HG02678 (cell line): ENCODE results near the gene TAF1C.

Experiments
- ATAC-seq: cut with Tn5 transposase; IDR thresholded peaks from one replicate; pipeline ENCODE4 v1.9.1; 2021; ENCODE audit warnings: mild to moderate bottlenecking, moderate library complexity; ENCODE audit not compliant: unreplicated experiment

Gene TAF1C

GRCh38 chr16:84161801-84162200 is 25.1 kb downstream of the TAF1C start:
- no peak for ATAC-seq

GRCh38 chr16:84161037-84161436 is 25.8 kb downstream of the TAF1C start:
- ATAC-seq, result no peak

DNA sequence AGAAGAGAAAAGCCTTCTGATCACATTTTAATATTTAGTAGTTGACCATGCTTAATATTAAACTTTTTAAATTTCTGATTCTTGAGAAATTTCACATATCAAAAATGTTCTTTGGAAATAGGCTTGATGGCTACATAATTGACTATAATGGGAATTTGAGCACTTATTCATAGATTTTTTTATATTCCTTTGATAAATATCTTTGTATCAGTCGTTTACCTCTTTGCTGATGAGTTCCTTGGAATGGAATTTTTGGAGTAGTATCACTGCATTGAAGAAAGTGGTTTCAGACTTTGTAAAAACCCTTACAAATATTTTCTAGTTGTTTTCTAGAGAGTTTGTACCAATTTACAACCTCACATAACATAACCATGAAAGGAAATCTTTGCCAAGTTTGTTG is 27.1 kb downstream of the TAF1C start:
- no peak for ATAC-seq

GRCh38 chr16:84159007-84159406 is 27.9 kb downstream of the TAF1C start:
- no peak for ATAC-seq

- ATAC-seq, result no peak
These were observed 30.5 kb downstream of the TAF1C start for GRCh38 chr16:84156342-84156784.

GRCh38 chr16:84155771-84156170 is 31.1 kb downstream of the TAF1C start:
- no peak for ATAC-seq

- ATAC-seq, result no peak
These were observed 31.6 kb downstream of the TAF1C start for GRCh38 chr16:84155226-84155625.

DNA sequence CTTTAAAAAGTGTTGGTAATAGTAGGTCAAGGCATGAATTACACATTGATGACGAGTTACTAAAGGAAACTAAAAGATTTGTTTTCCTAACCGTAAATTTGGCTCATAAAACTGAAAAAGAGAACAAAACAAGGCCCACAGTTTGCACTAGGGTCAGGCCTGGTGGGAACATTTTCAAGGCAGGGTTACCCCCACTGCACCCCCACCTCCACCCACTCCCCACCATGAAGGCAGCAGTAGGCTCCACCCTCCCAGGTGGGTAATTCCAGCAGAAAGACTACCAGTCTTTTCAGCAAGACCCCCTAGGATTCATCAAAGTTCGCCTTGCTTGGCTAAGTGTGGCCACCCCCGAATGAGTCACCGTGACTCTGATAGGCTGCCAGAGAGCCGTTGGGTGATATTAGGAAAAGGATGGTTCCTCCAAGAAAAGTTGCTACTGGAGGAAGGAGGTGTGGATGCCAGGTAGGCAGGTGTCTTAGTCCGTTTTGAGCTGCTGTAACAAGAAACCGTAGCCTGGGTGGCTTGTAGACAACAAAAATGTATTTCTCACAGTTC is 33.1 kb downstream of the TAF1C start:
- no peak for ATAC-seq

DNA sequence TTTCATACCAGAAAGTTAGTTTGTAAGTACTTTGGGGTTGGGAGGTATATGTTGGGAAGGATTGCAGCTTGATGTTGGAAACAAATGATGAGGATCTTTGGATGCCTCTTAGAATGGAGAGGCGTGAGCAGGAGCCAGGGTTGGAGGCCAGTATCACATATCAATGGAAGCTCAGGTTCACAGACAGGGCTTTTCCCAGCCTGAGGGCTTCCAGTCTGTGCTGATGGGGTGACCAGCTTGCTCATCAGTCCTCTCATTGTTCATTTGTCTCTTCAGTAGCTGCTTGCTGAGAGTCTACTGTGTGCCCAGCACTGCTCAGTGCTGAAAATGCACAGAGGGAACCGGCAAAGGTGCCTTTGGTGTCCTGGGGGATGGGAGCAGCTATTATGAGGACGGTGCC is 35.9 kb downstream of the TAF1C start:
- no peak for ATAC-seq

GRCh38 chr16:84144859-84145639 is 41.8 kb downstream of the TAF1C start, which contains the start of the genes DNAAF1 and HSDL1:
Gene DNAAF1, plus strand, starts transcription at chr16:84145308. Its CDS starts 133 bp downstream, at chr16:84145441.
Gene HSDL1, minus strand, starts transcription at chr16:84145177. Its CDS starts 13,856 bp downstream, at chr16:84131321.
- peak; percentile 80 for ATAC-seq

DNA sequence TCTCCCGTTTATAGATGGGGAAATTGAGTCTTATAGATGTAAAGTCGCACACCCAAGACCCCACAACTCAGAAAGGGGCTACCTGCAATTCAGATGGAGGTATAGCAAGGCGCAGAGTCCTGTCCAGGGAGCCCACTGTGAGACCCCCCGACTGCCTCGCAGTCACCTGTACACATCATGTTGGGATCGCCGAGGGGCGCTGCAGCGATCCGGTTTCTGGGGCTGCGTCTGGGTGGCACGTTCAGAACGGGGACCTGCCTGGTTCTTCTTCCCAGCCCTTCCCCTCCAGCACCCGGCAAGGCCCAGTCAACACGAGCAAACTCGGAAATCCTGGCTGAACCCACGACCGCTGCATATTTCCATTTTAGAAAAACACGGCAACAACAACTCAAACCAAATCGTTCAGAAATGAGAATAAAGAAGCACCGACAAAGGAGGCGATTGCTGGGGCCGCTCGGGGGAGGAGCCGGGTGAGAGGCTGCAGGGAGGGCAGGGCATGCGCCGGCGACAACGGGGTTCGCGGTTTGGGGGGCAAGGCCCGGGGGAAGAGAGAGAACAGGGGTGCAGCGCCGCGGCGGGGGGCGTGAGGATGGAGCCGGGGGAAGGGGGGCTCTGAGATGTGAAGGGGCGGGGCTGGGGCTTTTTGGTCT is 42.5 kb downstream of the TAF1C start:
- no peak for ATAC-seq

DNA sequence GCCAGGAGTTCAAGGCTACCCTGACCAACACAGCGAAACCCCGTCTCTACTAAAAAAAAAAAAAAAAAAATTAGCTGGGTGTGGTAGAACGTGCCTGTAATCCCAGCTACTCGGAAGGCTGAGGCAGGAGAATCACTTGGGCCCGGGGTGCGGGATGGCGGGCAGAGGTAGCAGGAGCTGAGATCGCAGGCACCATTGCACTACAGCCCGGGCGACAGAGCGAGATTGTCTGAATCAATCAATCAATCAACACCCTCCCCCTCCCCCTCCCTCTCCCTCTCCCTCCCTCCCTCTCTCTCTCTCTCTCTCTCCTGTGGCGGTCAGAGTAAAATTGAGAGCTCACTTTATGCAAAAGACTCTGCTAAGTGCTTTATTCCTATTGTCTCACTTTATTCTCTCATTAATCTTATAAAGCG is 43.1 kb downstream of the TAF1C start:
- no peak for ATAC-seq

DNA sequence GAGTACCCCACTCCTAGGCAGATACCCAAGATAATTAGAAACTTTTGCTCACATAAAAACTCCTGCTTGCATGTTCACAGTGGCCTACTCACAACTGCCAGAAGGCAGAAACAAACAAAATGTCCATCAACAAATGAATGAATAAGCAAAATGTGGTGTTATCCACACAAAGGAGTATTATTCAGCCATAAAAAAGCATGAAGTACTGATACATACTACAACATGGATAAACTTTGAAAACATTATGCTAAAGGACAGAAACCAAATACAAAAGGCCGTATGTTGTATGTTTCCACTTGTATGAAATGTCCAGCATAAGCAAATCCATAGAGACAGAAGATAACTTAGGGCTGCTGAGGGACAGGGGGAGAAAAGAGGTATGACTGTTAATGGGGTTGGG is 43.8 kb downstream of the TAF1C start:
- no peak for ATAC-seq

DNA sequence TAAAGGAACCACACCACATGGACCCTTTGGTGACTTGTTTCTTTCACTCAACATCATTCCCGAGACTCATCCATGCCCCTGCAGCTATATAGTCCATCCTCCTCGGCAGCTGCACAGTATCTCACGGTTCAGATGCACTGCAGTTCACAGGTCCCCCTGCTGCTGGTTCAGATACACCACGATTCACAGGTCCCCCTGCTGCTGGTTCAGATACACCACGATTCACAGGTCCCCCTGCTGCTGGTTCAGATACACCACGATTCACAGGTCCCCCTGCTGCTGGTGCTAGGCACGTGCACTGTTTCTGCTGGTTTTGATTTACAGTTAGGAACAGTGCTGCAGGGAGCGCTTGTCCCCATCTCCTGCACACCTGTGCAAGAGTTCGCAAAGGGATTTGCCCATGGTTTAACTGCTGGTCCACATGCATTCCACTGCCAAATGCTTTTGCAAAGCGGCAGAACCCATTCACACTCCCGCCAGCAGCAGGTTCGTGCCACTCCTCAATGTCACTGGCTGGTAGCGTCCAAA is 45.6 kb downstream of the TAF1C start:
- ATAC-seq, result no peak

GRCh38 chr16:84139628-84140258 is 47.1 kb downstream of the TAF1C start:
- no peak for ATAC-seq

GRCh38 chr16:84138824-84139627 is 47.8 kb downstream of the TAF1C start:
- peak; percentile 51 for ATAC-seq

GRCh38 chr16:84138500-84138823 is 48.4 kb downstream of the TAF1C start:
- ATAC-seq, result no peak

GRCh38 chr16:84137769-84138357 is 49.0 kb downstream of the TAF1C start:
- ATAC-seq, result no peak

DNA sequence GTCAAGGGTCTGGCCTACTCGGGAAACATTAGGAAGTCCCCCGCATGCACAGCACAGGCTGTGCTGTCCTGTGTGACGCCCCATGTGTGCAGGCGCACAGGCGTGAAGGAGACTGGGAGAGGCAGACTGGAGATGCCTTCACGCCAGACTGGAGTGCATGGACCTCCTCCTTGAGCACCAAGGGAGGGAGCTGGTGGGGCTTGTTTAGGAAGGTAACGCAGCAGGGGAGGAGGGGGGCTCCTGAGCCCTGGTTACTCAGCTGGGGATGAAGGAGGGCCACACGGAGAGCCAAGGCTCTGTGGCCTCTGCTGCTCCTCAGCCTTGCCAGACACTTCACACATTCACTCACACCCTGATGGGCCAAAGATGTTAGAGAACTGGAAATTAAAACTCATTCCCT is 49.6 kb downstream of the TAF1C start:
- ATAC-seq, result no peak
